Keratinocyte (primary cell): ENCODE measurements around the gene ACOXL. TPM values are rescaled to one million over a fixed set of nuclear protein-coding genes. Genes with fewer than 3 reads are reported as not detected.

Experiments
- DNase-seq: peaks from one replicate; pipeline ENCODE4 v3.0.0-alpha.2; 2011; ENCODE audit warnings: low read depth, missing footprints, low spot score
- FAIRE-seq: peaks from 2 replicates; lab custom pipeline; 2011; peaks lifted over from hg19 to GRCh38; lab: Jason Lieb, UNC
- H2AFZ ChIP-seq: 2 replicates; pipeline ENCODE4 v1.6.0; 2012; ENCODE audit warnings: low read length, control low read depth, inconsistent platforms; ENCODE audit not compliant: control insufficient read depth
- H3K27ac ChIP-seq: 2 replicates; pipeline ENCODE4 v1.5.1; 2011; ENCODE audit warnings: low read length; ENCODE audit not compliant: control insufficient read depth, insufficient read depth
- H3K27me3 ChIP-seq: 3 replicates; pipeline ENCODE4 v1.6.0; 2011; ENCODE audit warnings: low read length; ENCODE audit not compliant: control insufficient read depth, insufficient read depth; ENCODE audit errors: extremely low read depth
- H3K36me3 ChIP-seq, 2 experiments: 2 replicates in 1 of 2; 3 replicates in 1 of 2; pipeline ENCODE4 v1.5.1; 2011; ENCODE audit warnings: low read length in 2 of 2, mild to moderate bottlenecking in 1 of 2; ENCODE audit not compliant: control insufficient read depth in 2 of 2, insufficient read depth in 2 of 2; ENCODE audit errors: extremely low read depth in 1 of 2
- H3K4me1 ChIP-seq: 3 replicates; pipeline ENCODE4 v1.5.1; 2011; ENCODE audit warnings: low read length; ENCODE audit not compliant: control insufficient read depth, insufficient read depth; ENCODE audit errors: extremely low read depth
- H3K4me2 ChIP-seq: 3 replicates; pipeline ENCODE4 v1.6.0; 2011; ENCODE audit warnings: low read depth, low read length; ENCODE audit not compliant: control insufficient read depth, insufficient read depth; ENCODE audit errors: extremely low read depth
- H3K4me3 ChIP-seq, 3 experiments: fragments of 200-600 bp in 1 of 3; sonication (generic) in 1 of 3; 2 replicates in 2 of 3; 3 replicates in 1 of 3; pipeline ENCODE4 v1.5.1; 2011 to 2016; ENCODE audit warnings: low read length in 3 of 3, mild to moderate bottlenecking in 3 of 3, control low read depth in 2 of 3, inconsistent platforms in 1 of 3, low read depth in 1 of 3, mixed read lengths in 1 of 3, mixed run types in 1 of 3, moderate library complexity in 1 of 3; ENCODE audit not compliant: control insufficient read depth in 2 of 3, insufficient read depth in 2 of 3; ENCODE audit errors: extremely low read depth in 1 of 3
- H3K79me2 ChIP-seq: 2 replicates; pipeline ENCODE4 v1.6.0; 2012; ENCODE audit warnings: low read length; ENCODE audit not compliant: control insufficient read depth, insufficient read depth
- H3K9ac ChIP-seq: 3 replicates; pipeline ENCODE4 v1.6.0; 2011; ENCODE audit warnings: low read length; ENCODE audit not compliant: control insufficient read depth, insufficient read depth; ENCODE audit errors: extremely low read depth
- H3K9me1 ChIP-seq: 3 replicates; pipeline ENCODE4 v1.6.0; 2011; ENCODE audit warnings: low read length; ENCODE audit not compliant: control insufficient read depth, insufficient read depth; ENCODE audit errors: extremely low read depth
- H3K9me3 ChIP-seq: 2 replicates; pipeline ENCODE4 v1.5.1; 2012; ENCODE audit warnings: low read depth, low read length; ENCODE audit not compliant: control insufficient read depth
- H4K20me1 ChIP-seq: 3 replicates; pipeline ENCODE4 v1.6.0; 2011; ENCODE audit warnings: low read length; ENCODE audit not compliant: control insufficient read depth, insufficient read depth; ENCODE audit errors: extremely low read depth
- CTCF ChIP-seq, 3 experiments: IDR thresholded peaks in 1 of 3; conservative IDR thresholded peaks in 1 of 3; optimal IDR thresholded peaks in 1 of 3; 2 replicates in 2 of 3; 3 replicates in 1 of 3; pipeline versions ENCODE3 to v1.5.1; 2011; ENCODE audit warnings: low read length in 3 of 3, mild to moderate bottlenecking in 3 of 3, moderate library complexity in 2 of 3, control low read depth in 1 of 3, inconsistent platforms in 1 of 3; ENCODE audit not compliant: insufficient read depth in 2 of 3; ENCODE audit errors: extremely low read depth in 1 of 3
- EZH2 ChIP-seq: IDR thresholded peaks from one replicate; pipeline ENCODE4 v1.6.1; 2012; ENCODE audit warnings: inconsistent platforms, mild to moderate bottlenecking, low read length, moderate library complexity
- dilution Hi-C: fragments of 300-500 bp; cut with MboI; formaldehyde crosslinking; loops from one replicate; pipeline ENCODE4 v1.7.0; 2020; ENCODE audit warnings: low sequenced_read_pairs; ENCODE audit not compliant: extremely low pct_ligation_motif_present
- polyA plus RNA-seq, 5 experiments: library from polyadenylated mRNA; depleted of rRNA in 3 of 5; stranded (reverse) in 3 of 5; stranded (forward) in 1 of 5; unstranded in 1 of 5; fragments of >200 nt; gene quantifications; 1 replicate in 1 of 5; 2 replicates in 3 of 5; 3 replicates in 1 of 5; pipeline versions ENCODE4 v1.2.1 to v1.2.3, GENCODE V29; 2011 to 2012; ENCODE audit warnings: missing spikeins in 2 of 5, low read depth in 1 of 5, low replicate concordance in 1 of 5

The ACOXL gene
- polyA plus RNA-seq, 1 donor (not counting 4 experiments of a cell fraction or from before 2014, with no cell fraction given) = 0.04 TPM

DNA sequence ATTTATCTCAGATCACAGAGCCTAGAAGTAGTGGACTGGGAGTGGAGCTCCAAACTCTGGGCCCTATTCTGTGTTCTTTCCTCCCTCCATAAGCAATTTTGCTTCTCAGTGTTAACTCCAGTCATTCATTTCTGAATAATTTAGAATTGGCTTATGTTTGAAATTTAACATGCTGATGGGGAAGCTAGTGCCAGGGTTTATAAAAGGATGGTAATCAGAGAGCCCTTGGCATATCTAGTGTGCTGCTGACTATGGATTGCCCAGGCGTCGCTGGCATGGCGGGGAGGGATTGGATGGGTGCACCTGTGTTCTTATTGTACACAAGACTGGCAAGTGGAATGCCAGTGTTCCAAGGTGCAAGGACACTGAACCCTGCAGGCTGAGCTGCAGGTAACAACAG is 177.1 kb downstream of the ACOXL start:
- FAIRE-seq (no peak), DNase-seq (no peak)
- no peaks in the 10 kb centered on the region for H3K79me2 ChIP-seq
- H3K4me2 ChIP-seq = no peak overlapping the region
- H3K9ac ChIP-seq = no peak overlapping the region
- H3K4me3 ChIP-seq = no peak overlapping the region
- H3K27me3 ChIP-seq = peaks cover 6% of the 10 kb centered on the region
- dilution Hi-C loops = no loop called here
- TF ChIP-seq EZH2 = no peak
- no peak for TF ChIP-seq CTCF (optimal IDR thresholded peaks at IDR 0.05 in 1 of 3, IDR thresholded peaks at IDR 0.05 in 1 of 3, conservative IDR thresholded peaks at IDR 0.05 in 1 of 3; ENCODE audit: extremely low read depth in 1 of 3, insufficient read depth in 2 of 3, low read length in 3 of 3)
- H3K9me1 ChIP-seq = no peaks in the 10 kb centered on the region
- H3K27ac ChIP-seq = no peak overlapping the region
- no peaks in the 10 kb centered on the region for H3K4me1 ChIP-seq
- no peaks in the 10 kb centered on the region for H3K9me3 ChIP-seq
- no peaks in the 10 kb centered on the region for H3K36me3 ChIP-seq
- H2AFZ ChIP-seq = no peak overlapping the region
- H4K20me1 ChIP-seq = no peaks in the 10 kb centered on the region

DNA sequence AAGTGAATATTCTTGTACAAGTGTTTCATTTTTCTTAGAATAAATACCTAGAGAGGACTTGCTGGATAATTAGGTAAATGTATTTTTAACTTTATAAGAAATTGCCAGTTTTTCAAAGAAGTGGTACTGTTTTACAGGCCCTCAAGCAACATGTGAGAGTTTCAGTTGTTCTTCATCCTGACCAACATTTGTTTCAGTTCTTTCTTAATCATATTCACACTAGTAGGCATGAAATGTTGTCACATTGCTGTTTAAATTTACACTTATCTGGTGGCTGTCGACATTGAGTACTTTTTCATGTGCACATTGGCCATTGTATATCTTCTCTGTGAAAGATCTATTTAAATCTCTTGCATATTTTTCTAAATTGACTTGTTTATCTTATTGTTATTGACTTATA is 178.1 kb downstream of the ACOXL start:
- TF ChIP-seq CTCF (optimal IDR thresholded peaks at IDR 0.05 in 1 of 3, IDR thresholded peaks at IDR 0.05 in 1 of 3, conservative IDR thresholded peaks at IDR 0.05 in 1 of 3; ENCODE audit: extremely low read depth in 1 of 3, insufficient read depth in 2 of 3, low read length in 3 of 3) (no peak), EZH2 (no peak)
- no peak overlapping the region for H2AFZ ChIP-seq
- H3K27me3 ChIP-seq = peaks cover 6% of the 10 kb centered on the region
- H3K9ac ChIP-seq = no peak overlapping the region
- DNase-seq (no peak), FAIRE-seq (no peak)
- no peaks in the 10 kb centered on the region for H3K79me2 ChIP-seq
- no peak overlapping the region for H3K4me2 ChIP-seq
- H3K36me3 ChIP-seq = no peaks in the 10 kb centered on the region
- no peak overlapping the region for H3K27ac ChIP-seq
- no peaks in the 10 kb centered on the region for H3K4me1 ChIP-seq
- dilution Hi-C loops = no loop called here
- no peaks in the 10 kb centered on the region for H4K20me1 ChIP-seq
- no peaks in the 10 kb centered on the region for H3K9me1 ChIP-seq
- no peaks in the 10 kb centered on the region for H3K9me3 ChIP-seq
- H3K4me3 ChIP-seq = no peak overlapping the region
